Inflammatory macrophage treated with lipopolysaccharide for 1 hour (primary cell): ENCODE measurements around the gene DIAPH3.

ENCODE experiments used
- DNase-seq, 2 donors: peaks; one replicate each; pipeline ENCODE4 v3.0.0-alpha.2; 2020 to 2022

Gene DIAPH3

GRCh38 chr13:59931621-59932020, 232.1 kb downstream of the DIAPH3 start:
- DNase-seq, result no peak

GRCh38 chr13:59924256-59924655, 239.5 kb downstream of the DIAPH3 start:
- DNase-seq, result no peak

GRCh38 chr13:59915252-59915651, 248.5 kb downstream of the DIAPH3 start:
- no peak for DNase-seq

GRCh38 chr13:59914556-59914955, 249.2 kb downstream of the DIAPH3 start:
- no peak for DNase-seq

GRCh38 chr13:59906413-59907049, 257.2 kb downstream of the DIAPH3 start:
- DNase-seq, result no peak

- no peak for DNase-seq
Observed at GRCh38 chr13:59901191-59901590, 262.5 kb downstream of the DIAPH3 start.

- DNase-seq, result no peak
Observed at GRCh38 chr13:59898066-59898465, 265.7 kb downstream of the DIAPH3 start.

- DNase-seq, result no peak
Observed at GRCh38 chr13:59893266-59893665, 270.5 kb downstream of the DIAPH3 start.

- no peak for DNase-seq
Observed at GRCh38 chr13:59891053-59891452, 272.7 kb downstream of the DIAPH3 start.

- no peak for DNase-seq
Observed at GRCh38 chr13:59890054-59890453, 273.7 kb downstream of the DIAPH3 start.

GRCh38 chr13:59888408-59888807, 275.3 kb downstream of the DIAPH3 start:
- no peak for DNase-seq

- DNase-seq, result no peak
Observed at GRCh38 chr13:59885076-59885475, 278.7 kb downstream of the DIAPH3 start.

- no peak for DNase-seq
Observed at GRCh38 chr13:59883885-59884284, 279.8 kb downstream of the DIAPH3 start.

- DNase-seq, result no peak
Observed at GRCh38 chr13:59880468-59880867, 283.3 kb downstream of the DIAPH3 start.

GRCh38 chr13:59879281-59879680, 284.4 kb downstream of the DIAPH3 start:
- no peak for DNase-seq

- DNase-seq, result no peak
Observed at GRCh38 chr13:59877933-59878332, 285.8 kb downstream of the DIAPH3 start.

GRCh38 chr13:59874973-59875372, 288.8 kb downstream of the DIAPH3 start:
- no peak for DNase-seq

GRCh38 chr13:59873856-59874255, 289.9 kb downstream of the DIAPH3 start:
- DNase-seq, result no peak

- DNase-seq, result no peak
Observed at GRCh38 chr13:59873309-59873708, 290.4 kb downstream of the DIAPH3 start.

- no peak for DNase-seq
Observed at GRCh38 chr13:59867867-59868266, 295.9 kb downstream of the DIAPH3 start.

- DNase-seq, result no peak
Observed at GRCh38 chr13:59865398-59865797, 298.3 kb downstream of the DIAPH3 start.

- DNase-seq, result no peak
Observed at GRCh38 chr13:59863621-59864020, 300.1 kb downstream of the DIAPH3 start.

- DNase-seq, result no peak
Observed at GRCh38 chr13:59861676-59862075, 302.1 kb downstream of the DIAPH3 start.

- DNase-seq, result no peak
Observed at GRCh38 chr13:59856281-59856810, 307.4 kb downstream of the DIAPH3 start.
